Upper lobe of left lung (tissue), 4 donors: ENCODE data around the gene BPHL.

ENCODE experiments used
- EP300 ChIP-seq, 4 donors: sonication (generic); formaldehyde crosslinking; IDR thresholded peaks; one replicate each; pipeline ENCODE4 v1.5.1; 2017; ENCODE audit warnings: antibody characterized with exemption in 4 of 4, control low read depth in 2 of 4
- POLR2A ChIP-seq, 4 donors: fragments of 450-650 bp; IDR thresholded peaks; one replicate each; pipeline ENCODE4 v1.5.1; 2016 to 2017; ENCODE audit warnings: antibody characterized with exemption in 4 of 4, mild to moderate bottlenecking in 2 of 4
- POLR2AphosphoS5 ChIP-seq, 2 donors: sonication (generic); formaldehyde crosslinking; IDR thresholded peaks; one replicate each; pipeline ENCODE4 v1.5.1; 2017; ENCODE audit warnings: antibody characterized with exemption in 2 of 2
- TF ChIP-seq, protein P1 (sequence below), 6 experiments: fragments of 450-650 bp in 4 of 6; fragments of 200-600 bp in 2 of 6; sonication (generic) in 2 of 6; IDR thresholded peaks; one replicate each; pipeline ENCODE4 v1.5.1; 2016 to 2019; ENCODE audit warnings: antibody characterized with exemption in 6 of 6

DNA sequence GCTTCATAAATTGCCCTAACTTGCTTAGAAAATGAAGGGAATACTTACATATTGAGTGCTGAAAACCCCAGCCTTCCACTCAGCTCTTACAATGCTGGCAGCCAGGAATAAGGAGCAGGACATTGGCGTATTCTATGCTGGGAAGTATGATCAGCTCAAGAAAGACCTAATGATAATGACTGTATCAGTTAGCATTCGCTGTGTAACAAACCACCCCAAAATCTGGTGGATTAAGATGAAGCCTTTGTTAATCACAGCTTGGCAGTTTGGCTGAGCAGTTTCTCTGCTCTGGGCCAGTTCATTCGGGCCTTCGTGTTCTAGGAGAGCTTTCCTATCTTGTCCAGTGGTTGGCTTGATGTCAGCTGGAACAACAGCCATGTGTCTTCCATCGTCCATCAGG is 72.3 kb downstream of the BPHL start:
- TF ChIP-seq EP300 (IDR thresholded peaks at IDR 0.05) (no peak), POLR2AphosphoS5 (IDR thresholded peaks at IDR 0.05) (no peak), POLR2A (IDR thresholded peaks at IDR 0.05) (no peak)
- TF ChIP-seq, protein P1, sequence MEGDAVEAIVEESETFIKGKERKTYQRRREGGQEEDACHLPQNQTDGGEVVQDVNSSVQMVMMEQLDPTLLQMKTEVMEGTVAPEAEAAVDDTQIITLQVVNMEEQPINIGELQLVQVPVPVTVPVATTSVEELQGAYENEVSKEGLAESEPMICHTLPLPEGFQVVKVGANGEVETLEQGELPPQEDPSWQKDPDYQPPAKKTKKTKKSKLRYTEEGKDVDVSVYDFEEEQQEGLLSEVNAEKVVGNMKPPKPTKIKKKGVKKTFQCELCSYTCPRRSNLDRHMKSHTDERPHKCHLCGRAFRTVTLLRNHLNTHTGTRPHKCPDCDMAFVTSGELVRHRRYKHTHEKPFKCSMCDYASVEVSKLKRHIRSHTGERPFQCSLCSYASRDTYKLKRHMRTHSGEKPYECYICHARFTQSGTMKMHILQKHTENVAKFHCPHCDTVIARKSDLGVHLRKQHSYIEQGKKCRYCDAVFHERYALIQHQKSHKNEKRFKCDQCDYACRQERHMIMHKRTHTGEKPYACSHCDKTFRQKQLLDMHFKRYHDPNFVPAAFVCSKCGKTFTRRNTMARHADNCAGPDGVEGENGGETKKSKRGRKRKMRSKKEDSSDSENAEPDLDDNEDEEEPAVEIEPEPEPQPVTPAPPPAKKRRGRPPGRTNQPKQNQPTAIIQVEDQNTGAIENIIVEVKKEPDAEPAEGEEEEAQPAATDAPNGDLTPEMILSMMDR (IDR thresholded peaks at IDR 0.05) = no peak
